Lung microvascular endothelial cell (primary cell): ENCODE results near the gene SPATA20. TPM values are rescaled to one million over a fixed set of nuclear protein-coding genes. Genes with fewer than 3 reads are reported as not detected.

Source experiments
- DNase-seq, 2 donors: peaks; one replicate each; pipeline versions ENCODE4 v3.0.0 to v3.0.0-alpha.2; 2010; ENCODE audit warnings: low read depth in 2 of 2
- total RNA-seq: library from RNA; depleted of rRNA; stranded (reverse); fragments of >200 nt; gene quantifications from 2 replicates; pipeline ENCODE4 v1.2.1, GENCODE V29; 2014

SPATA20 gene
- total RNA-seq, 1 donor from 2014 or later, result 22.2 TPM

GRCh38 chr17:50519141-50519834 lies 27.7 kb upstream of the SPATA20 start:
- peak in 1 of 2 donors; percentile 82 for DNase-seq

GRCh38 chr17:50520483-50520882 lies 26.5 kb upstream of the SPATA20 start:
- DNase-seq, result no peak

GRCh38 chr17:50521514-50521913 lies 25.5 kb upstream of the SPATA20 start:
- no peak for DNase-seq

- no peak for DNase-seq
These were observed 24.2 kb upstream of the SPATA20 start for GRCh38 chr17:50522766-50523165.

- no peak for DNase-seq
These were observed 23.8 kb upstream of the SPATA20 start for GRCh38 chr17:50523208-50523607.

- DNase-seq, result no peak
These were observed 22.1 kb upstream of the SPATA20 start for GRCh38 chr17:50524838-50525237.

- DNase-seq, result no peak
These were observed 19.7 kb upstream of the SPATA20 start for GRCh38 chr17:50527155-50527762.

GRCh38 chr17:50527949-50528474 lies 19.0 kb upstream of the SPATA20 start:
- DNase-seq, result no peak

GRCh38 chr17:50529849-50530248 lies 17.1 kb upstream of the SPATA20 start:
- no peak for DNase-seq

GRCh38 chr17:50531428-50532025 lies 15.4 kb upstream of the SPATA20 start:
- no peak for DNase-seq

- DNase-seq, result no peak
These were observed 14.4 kb upstream of the SPATA20 start, which contains the start of gene EPN3 for GRCh38 chr17:50532452-50533024. Gene EPN3, plus strand, starts transcription at chr17:50532735. Its CDS starts 3,822 bp downstream, at chr17:50536557.

- no peak for DNase-seq
These were observed 13.8 kb upstream of the SPATA20 start for GRCh38 chr17:50533185-50533584.

- no peak for DNase-seq
These were observed 13.2 kb upstream of the SPATA20 start for GRCh38 chr17:50533720-50534148.

GRCh38 chr17:50534222-50534978 lies 12.6 kb upstream of the SPATA20 start:
- DNase-seq, result peak in 1 of 2 donors; percentile 30

- no peak for DNase-seq
These were observed 12.0 kb upstream of the SPATA20 start for GRCh38 chr17:50534979-50535326.

- no peak for DNase-seq
These were observed 11.6 kb upstream of the SPATA20 start for GRCh38 chr17:50535407-50535806.

- no peak for DNase-seq
These were observed 10.0 kb upstream of the SPATA20 start for GRCh38 chr17:50536683-50537646.

GRCh38 chr17:50537721-50538548 lies 9.0 kb upstream of the SPATA20 start:
- no peak for DNase-seq
